A549 treated with ZK216348 at 1 μM for 4 hours (cell line): ENCODE data around the gene FBXO9. TPM values are rescaled to one million over a fixed set of nuclear protein-coding genes. Genes with fewer than 3 reads are reported as not detected.

Experiments used
- total RNA-seq: library from RNA; stranded (reverse); fragments of 200-300 nt; extraction: Qiagen RNA extraction; gene quantifications from 5 replicates; pipeline ENCODE4 v1.2.3, GENCODE V29; 2022; ENCODE audit warnings: low read depth

The FBXO9 gene
- 30.3 to 35.6 TPM (median 34.9 TPM) in 5 replicates for total RNA-seq

DNA sequence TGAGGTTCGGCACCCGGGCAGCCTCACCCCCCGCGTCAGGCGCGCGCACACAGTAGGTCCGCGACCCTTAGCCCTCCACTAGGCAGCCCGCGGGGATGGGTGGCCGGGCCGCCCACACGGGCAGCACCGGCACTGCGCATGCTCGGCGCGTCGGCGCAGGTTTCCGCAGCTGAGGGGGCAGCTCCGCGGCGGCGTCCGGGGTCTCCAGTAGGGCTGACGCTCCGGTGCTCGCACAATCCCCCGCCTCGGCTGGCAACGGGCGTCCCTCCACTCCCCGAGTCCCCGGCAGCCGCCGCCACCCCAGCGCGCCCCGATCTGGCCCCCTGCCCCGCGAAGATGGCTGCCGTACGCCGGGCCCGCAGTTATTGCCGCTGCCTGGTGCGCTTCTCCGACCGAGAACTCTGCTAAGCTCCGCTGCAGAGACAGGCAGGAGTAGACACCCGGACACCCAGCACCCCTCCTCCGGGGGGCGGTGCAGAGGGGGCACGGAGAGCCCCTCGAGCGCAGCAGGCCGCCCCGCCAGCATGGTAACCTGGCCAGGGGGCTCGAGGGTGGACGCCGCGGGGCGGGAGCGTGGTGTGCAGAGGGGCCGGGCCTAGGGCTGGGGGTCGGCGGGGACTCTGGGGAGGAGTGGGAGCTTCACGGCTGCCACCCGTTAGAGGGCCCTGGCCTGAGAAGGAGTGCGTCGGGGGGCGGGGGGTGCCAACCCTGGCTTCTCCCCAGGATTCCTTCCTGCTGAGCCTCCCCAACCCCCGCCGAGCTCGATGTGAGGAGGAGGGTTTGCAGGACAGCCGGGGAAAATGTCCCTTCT lies at the start of gene FBXO9:
Gene FBXO9, plus strand, starts transcription at position 139 of the 811 bp plus-strand sequence. Its CDS starts 386 bp downstream, at position 525.

DNA sequence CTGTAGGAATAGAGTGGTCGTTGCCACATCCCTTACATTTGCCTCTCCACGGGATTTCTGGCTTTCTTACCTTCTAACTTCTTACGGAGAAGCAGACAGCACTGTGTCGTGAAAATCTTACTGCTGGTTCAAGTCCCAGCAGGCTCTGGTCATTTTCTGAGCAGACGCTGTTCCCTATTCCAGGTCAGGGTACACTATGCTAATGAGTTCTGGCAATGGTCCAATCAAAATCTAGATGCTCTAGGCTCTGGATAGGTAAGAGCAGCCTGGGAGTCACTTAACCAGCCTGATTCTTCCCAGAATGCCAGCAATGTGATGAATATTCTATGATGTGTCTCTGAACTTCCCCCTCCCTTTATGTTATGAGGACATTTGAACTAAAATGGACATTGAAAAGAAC lies 83.5 kb downstream of the FBXO9 start, which contains the start of gene GCM1:
Gene GCM1, minus strand, starts transcription at position 158 of the 400 bp plus-strand sequence. CDS start 3,209 bp downstream, outside the sequence.

Other genes starting within 250 kb of the FBXO9 start
- gene GSTA5, start 224.6 kb upstream of the FBXO9 start, total RNA-seq, result not detected in 5 replicates
- not detected in 5 replicates for gene GSTA3, start 155.7 kb upstream of the FBXO9 start, total RNA-seq
- gene GSTA4, start 70.1 kb upstream of the FBXO9 start, total RNA-seq, result 7.3 to 9.4 TPM (median 8.0 TPM) in 5 replicates
- gene CILK1, start 3.6 kb upstream of the FBXO9 start, total RNA-seq, result 1.4 to 3.0 TPM (median 2.5 TPM) in 5 replicates
- gene GCM1, start 83.4 kb downstream of the FBXO9 start, total RNA-seq, result 0.08 TPM in 1 of 5 replicates, not detected in the others